Neuronal stem cell (in vitro differentiated cells): ENCODE data around the gene GNAT1.
A peak's percentile ranks its signal among the peaks of the same experiment; 100 is the strongest.

Source experiments
- DNase-seq: peaks from one replicate; pipeline ENCODE4 v3.0.0-alpha.2; 2013; ENCODE audit warnings: low spot score
- H2AFZ ChIP-seq: one replicate; pipeline ENCODE4 v1.6.1; 2013; ENCODE audit warnings: mild to moderate bottlenecking, low read length, inconsistent platforms
- H2AK5ac ChIP-seq: 2 replicates; pipeline ENCODE4 v1.6.1; 2013; ENCODE audit warnings: low read depth, mild to moderate bottlenecking, inconsistent platforms, low read length, moderate library complexity, mixed read lengths
- H2BK120ac ChIP-seq: 2 replicates; pipeline ENCODE4 v1.6.1; 2013; ENCODE audit warnings: low read depth, mild to moderate bottlenecking, inconsistent platforms, low read length, moderate library complexity, mixed read lengths
- H2BK12ac ChIP-seq: one replicate; pipeline ENCODE4 v1.6.1; 2013; ENCODE audit warnings: low read length, inconsistent platforms
- H2BK15ac ChIP-seq: 2 replicates; pipeline ENCODE4 v1.6.1; 2013; ENCODE audit warnings: mild to moderate bottlenecking, low read length, inconsistent platforms, mixed read lengths
- H2BK5ac ChIP-seq: one replicate; pipeline ENCODE4 v1.6.1; 2013; ENCODE audit warnings: inconsistent platforms, mild to moderate bottlenecking, low read length, moderate library complexity
- H3K14ac ChIP-seq: one replicate; pipeline ENCODE4 v1.6.1; 2013; ENCODE audit warnings: low read length, inconsistent platforms
- H3K18ac ChIP-seq: 2 replicates; pipeline ENCODE4 v1.6.1; 2013; ENCODE audit warnings: low read length, inconsistent platforms
- H3K23ac ChIP-seq: 2 replicates; pipeline ENCODE4 v1.6.1; 2013; ENCODE audit warnings: low read depth, mild to moderate bottlenecking, mixed read lengths, low read length, inconsistent platforms; ENCODE audit not compliant: poor library complexity
- H3K27ac ChIP-seq: replicated peaks from 3 replicates; pipeline ENCODE4 v1.5.1; 2013; ENCODE audit warnings: low read length, inconsistent platforms
- H3K27me3 ChIP-seq, 3 experiments: 2 replicates each; pipeline ENCODE4 v1.6.1; 2013; ENCODE audit warnings: low read length in 3 of 3, mild to moderate bottlenecking in 2 of 3, inconsistent platforms in 1 of 3, low read depth in 1 of 3, mixed read lengths in 1 of 3, moderate library complexity in 1 of 3; ENCODE audit not compliant: control insufficient read depth in 3 of 3, insufficient read depth in 3 of 3
- H3K36me3 ChIP-seq, 2 donors: replicated peaks in 1 of 2; 2 replicates each; pipeline ENCODE4 v1.6.1; 2013; ENCODE audit warnings: low read length in 2 of 2; ENCODE audit not compliant: control insufficient read depth in 2 of 2, insufficient read depth in 2 of 2
- H3K4ac ChIP-seq: 2 replicates; pipeline ENCODE4 v1.6.1; 2013; ENCODE audit warnings: inconsistent platforms, mild to moderate bottlenecking, low read length, moderate library complexity
- H3K4me1 ChIP-seq, 2 donors: 1 replicate in 1 of 2; 2 replicates in 1 of 2; pipeline ENCODE4 v1.6.1; 2013; ENCODE audit warnings: low read length in 2 of 2, low read depth in 1 of 2; ENCODE audit not compliant: control insufficient read depth in 2 of 2, insufficient read depth in 1 of 2
- H3K4me2 ChIP-seq: one replicate; pipeline ENCODE4 v1.6.1; 2013; ENCODE audit warnings: mild to moderate bottlenecking, low read length, inconsistent platforms; ENCODE audit not compliant: insufficient read depth, poor library complexity, severe bottlenecking
- H3K4me3 ChIP-seq, 2 donors: 2 replicates each; pipeline ENCODE4 v1.5.1; 2013; ENCODE audit warnings: low read length in 2 of 2, mild to moderate bottlenecking in 2 of 2, inconsistent platforms in 1 of 2, moderate library complexity in 1 of 2
- H3K79me1 ChIP-seq: one replicate; pipeline ENCODE4 v1.6.1; 2013; ENCODE audit warnings: low read depth, mild to moderate bottlenecking, inconsistent platforms, low read length, moderate library complexity
- H3K9ac ChIP-seq: one replicate; pipeline ENCODE4 v1.6.1; 2013; ENCODE audit warnings: mild to moderate bottlenecking, low read depth, low read length, inconsistent platforms; ENCODE audit not compliant: poor library complexity
- H3K9me3 ChIP-seq, 2 donors: replicated peaks in 1 of 2; 2 replicates each; pipeline versions ENCODE3 to v1.6.1; 2013; ENCODE audit warnings: low read length in 2 of 2, mild to moderate bottlenecking in 2 of 2, inconsistent platforms in 1 of 2, low read depth in 1 of 2, mixed read lengths in 1 of 2, moderate library complexity in 1 of 2; ENCODE audit not compliant: control insufficient read depth in 2 of 2, insufficient read depth in 1 of 2
- H4K8ac ChIP-seq: one replicate; pipeline ENCODE4 v1.6.1; 2013; ENCODE audit warnings: low read depth, mild to moderate bottlenecking, inconsistent platforms, low read length, moderate library complexity
- H4K91ac ChIP-seq: one replicate; pipeline ENCODE4 v1.6.1; 2013; ENCODE audit warnings: low read length, low read depth, mild to moderate bottlenecking, inconsistent platforms; ENCODE audit not compliant: poor library complexity
- WGBS, 2 donors: extraction: QIAGEN DNeasy Blood & Tissue Kit; methylation state at CpG; one replicate each; pipeline ENCODE4 v1.1.7; 2013; ENCODE audit warnings: missing lambda C conversion rate in 2 of 2, mixed read lengths in 1 of 2; ENCODE audit not compliant: insufficient read length in 2 of 2, insufficient replicate concordance in 1 of 2; ENCODE audit errors: extremely low coverage in 2 of 2; 5-methylcytosine and 5-hydroxymethylcytosine counted together

The GNAT1 gene

GRCh38 chr3:50189274-50189673 is 2.1 kb upstream of the GNAT1 start:
- Histone ChIP-seq H2BK12ac (no peak overlapping the region), H3K9ac (no peak overlapping the region), H2BK5ac (no peak overlapping the region), H4K91ac (no peak overlapping the region), H4K8ac (no peak overlapping the region), H3K18ac (peak overlapping the region; percentile 9), H3K14ac (no peak overlapping the region), H2BK120ac (no peak overlapping the region), H3K23ac (no peak overlapping the region), H2AK5ac (no peak overlapping the region), H3K4me2 (no peak overlapping the region), H3K4me1 (peaks cover 0 to 6% of the 10 kb centered on the region in 2 donors), H3K79me1 (peaks cover 5% of the 10 kb centered on the region), H3K9me3 (no peaks in the 10 kb centered on the region), H3K27ac (no peak overlapping the region), H3K4me3 (no peak overlapping the region), H3K36me3 (peaks cover 0 to 30% of the 10 kb centered on the region in 2 donors), H3K27me3 (peaks cover 0 to 21% (median 3%) of the 10 kb centered on the region in 3 experiments), H2BK15ac (no peak overlapping the region), H3K4ac (no peak overlapping the region), H2AFZ (peak overlapping the region; percentile 39)
- no CpG with 5 or more reads among the region's 5 CpGs for whole genome bisulfite sequencing, 2 donors
- peak; percentile 66 for DNase-seq

- H3K27me3 ChIP-seq, result peaks cover 0 to 27% (median 3%) of the 10 kb centered on the region in 3 experiments
- H2BK120ac ChIP-seq, result no peak overlapping the region
- H3K18ac ChIP-seq, result no peak overlapping the region
- H3K9ac ChIP-seq, result no peak overlapping the region
- H3K23ac ChIP-seq, result no peak overlapping the region
- no peaks in the 10 kb centered on the region for H3K9me3 ChIP-seq
- DNase-seq, result no peak
- peaks cover 0 to 10% of the 10 kb centered on the region in 2 donors for H3K4me1 ChIP-seq
- H3K27ac ChIP-seq, result no peak overlapping the region
- H2BK15ac ChIP-seq, result no peak overlapping the region
- no peak overlapping the region for H2AK5ac ChIP-seq
- H3K4ac ChIP-seq, result no peak overlapping the region
- H2BK5ac ChIP-seq, result no peak overlapping the region
- H3K4me2 ChIP-seq, result no peak overlapping the region
- no peak overlapping the region for H3K4me3 ChIP-seq
- no peak overlapping the region for H2AFZ ChIP-seq
- H3K36me3 ChIP-seq, result peaks cover 0 to 22% of the 10 kb centered on the region in 2 donors
- no peak overlapping the region for H3K14ac ChIP-seq
- no CpG with 5 or more reads among the region's 7 CpGs for WGBS, 2 donors
- H3K79me1 ChIP-seq, result peaks cover 5% of the 10 kb centered on the region
- no peak overlapping the region for H2BK12ac ChIP-seq
- no peak overlapping the region for H4K8ac ChIP-seq
- no peak overlapping the region for H4K91ac ChIP-seq
Measured at GRCh38 chr3:50189989-50190388, 1.4 kb upstream of the GNAT1 start.

GRCh38 chr3:50192124-50192523 is 714 bp downstream of the GNAT1 start:
- peak overlapping the region; percentile 99 for H2BK15ac ChIP-seq
- no peak overlapping the region for H3K4me3 ChIP-seq
- peak overlapping the region; percentile 31 for H4K91ac ChIP-seq
- H3K36me3 ChIP-seq, result peaks cover 0 to 5% of the 10 kb centered on the region in 2 donors
- H3K14ac ChIP-seq, result no peak overlapping the region
- H2AK5ac ChIP-seq, result peak overlapping the region; percentile 82
- no peak overlapping the region for H4K8ac ChIP-seq
- peak overlapping the region; percentile 98 for H2BK12ac ChIP-seq
- no peak overlapping the region for H3K9ac ChIP-seq
- H2BK5ac ChIP-seq, result peak overlapping the region; percentile 85
- DNase-seq, result no peak
- no peak overlapping the region for H3K4me2 ChIP-seq
- no peak overlapping the region for H3K27ac ChIP-seq
- H3K9me3 ChIP-seq, result no peaks in the 10 kb centered on the region
- peaks cover 0 to 44% (median 3%) of the 10 kb centered on the region in 3 experiments for H3K27me3 ChIP-seq
- peak overlapping the region; percentile 93 for H2BK120ac ChIP-seq
- no CpG with 5 or more reads among the region's 8 CpGs for WGBS, 2 donors
- no peak overlapping the region for H3K23ac ChIP-seq
- peak overlapping the region; percentile 75 for H3K18ac ChIP-seq
- H3K79me1 ChIP-seq, result peaks cover 3% of the 10 kb centered on the region
- H2AFZ ChIP-seq, result no peak overlapping the region
- H3K4me1 ChIP-seq, result peaks cover 0 to 10% of the 10 kb centered on the region in 2 donors
- H3K4ac ChIP-seq, result no peak overlapping the region

GRCh38 chr3:50192689-50193141 is 1.3 kb downstream of the GNAT1 start:
- peak overlapping the region; percentile 19 for H3K23ac ChIP-seq
- H3K79me1 ChIP-seq, result peaks cover 3% of the 10 kb centered on the region
- H3K36me3 ChIP-seq, result peaks cover 0 to 3% of the 10 kb centered on the region in 2 donors
- peak overlapping the region; percentile 84 for H2BK5ac ChIP-seq
- peak overlapping the region; percentile 64 for H2BK120ac ChIP-seq
- no CpG with 5 or more reads among the region's 21 CpGs for WGBS, 2 donors
- H4K8ac ChIP-seq, result no peak overlapping the region
- H3K4me3 ChIP-seq, result no peak overlapping the region
- no peak overlapping the region for H3K27ac ChIP-seq
- peak overlapping the region; percentile 67 for H3K14ac ChIP-seq
- no peak overlapping the region for H4K91ac ChIP-seq
- peaks cover 0 to 44% (median 3%) of the 10 kb centered on the region in 3 experiments for H3K27me3 ChIP-seq
- no peaks in the 10 kb centered on the region for H3K9me3 ChIP-seq
- peak overlapping the region; percentile 92 for H3K18ac ChIP-seq
- no peak overlapping the region for H3K4me2 ChIP-seq
- H2AFZ ChIP-seq, result no peak overlapping the region
- peak; percentile 80 for DNase-seq
- H3K4ac ChIP-seq, result no peak overlapping the region
- peak overlapping the region; percentile 91 for H2BK15ac ChIP-seq
- peak overlapping the region; percentile 89 for H2BK12ac ChIP-seq
- peak overlapping the region; percentile 100 for H2AK5ac ChIP-seq
- peaks cover 0 to 10% of the 10 kb centered on the region in 2 donors for H3K4me1 ChIP-seq
- H3K9ac ChIP-seq, result peak overlapping the region; percentile 74
